Glutamatergic neuron (in vitro differentiated cells): ENCODE measurements around the gene CFAP97D2. TPM values are rescaled to one million over a fixed set of nuclear protein-coding genes. Genes with fewer than 3 reads are reported as not detected.
"Not testable (repeated sequence)": the region's sequence is repeated elsewhere in the genome, so short reads cannot be mapped to it uniquely, and the experiment has no call there.

ENCODE experiments used
- DNase-seq: peaks from one replicate; pipeline ENCODE4 v3.0.0; 2022
- H3K27ac Mint-ChIP-seq: one replicate; pipeline ENCODE4 v1.8.0; 2020; ENCODE audit warnings: mild to moderate bottlenecking, mixed read lengths, inconsistent platforms; ENCODE audit not compliant: unreplicated experiment
- H3K27me3 Mint-ChIP-seq: one replicate; pipeline ENCODE4 v1.8.0; 2020; ENCODE audit warnings: mild to moderate bottlenecking, moderate library complexity, mixed read lengths, inconsistent platforms; ENCODE audit not compliant: unreplicated experiment
- H3K36me3 Mint-ChIP-seq: one replicate; pipeline ENCODE4 v1.8.0; 2020; ENCODE audit warnings: mild to moderate bottlenecking, mixed read lengths, inconsistent platforms; ENCODE audit not compliant: unreplicated experiment
- H3K4me1 Mint-ChIP-seq: one replicate; pipeline ENCODE4 v1.8.0; 2020; ENCODE audit warnings: mild to moderate bottlenecking, low read depth, mixed read lengths, inconsistent platforms; ENCODE audit not compliant: unreplicated experiment
- H3K4me3 Mint-ChIP-seq: one replicate; pipeline ENCODE4 v1.8.0; 2020; ENCODE audit warnings: mild to moderate bottlenecking, mixed read lengths, inconsistent platforms; ENCODE audit not compliant: unreplicated experiment
- H3K9me3 Mint-ChIP-seq: one replicate; pipeline ENCODE4 v1.8.0; 2020; ENCODE audit warnings: mild to moderate bottlenecking, moderate library complexity, mixed read lengths, inconsistent platforms; ENCODE audit not compliant: unreplicated experiment
- total RNA-seq: library from RNA; stranded (reverse); fragmentation: NEBNext Ultra II Directional; extraction: Animal tissue kit (Norgen Biotek cat#: 25700); gene quantifications from one replicate; pipeline ENCODE4 v1.2.1, GENCODE V29; 2021; ENCODE audit not compliant: unreplicated experiment
- TF ChIP-seq, protein P1 (sequence below): fragments of 200-600 bp; sonication (generic); IDR thresholded peaks from one replicate; pipeline ENCODE4 v1.5.0; 2021; ENCODE audit not compliant: partially characterized antibody, unreplicated experiment

CFAP97D2 gene
- total RNA-seq, 1 donor from 2014 or later, result not detected

- Mint-ChIP-seq H3K36me3 (no peaks in the 10 kb centered on the region), H3K4me1 (peaks cover 3% of the 10 kb centered on the region), H3K4me3 (no peak overlapping the region), H3K27me3 (peaks cover 2% of the 10 kb centered on the region), H3K9me3 (peaks cover 5% of the 10 kb centered on the region), H3K27ac (no peak overlapping the region)
- TF ChIP-seq, protein P1, sequence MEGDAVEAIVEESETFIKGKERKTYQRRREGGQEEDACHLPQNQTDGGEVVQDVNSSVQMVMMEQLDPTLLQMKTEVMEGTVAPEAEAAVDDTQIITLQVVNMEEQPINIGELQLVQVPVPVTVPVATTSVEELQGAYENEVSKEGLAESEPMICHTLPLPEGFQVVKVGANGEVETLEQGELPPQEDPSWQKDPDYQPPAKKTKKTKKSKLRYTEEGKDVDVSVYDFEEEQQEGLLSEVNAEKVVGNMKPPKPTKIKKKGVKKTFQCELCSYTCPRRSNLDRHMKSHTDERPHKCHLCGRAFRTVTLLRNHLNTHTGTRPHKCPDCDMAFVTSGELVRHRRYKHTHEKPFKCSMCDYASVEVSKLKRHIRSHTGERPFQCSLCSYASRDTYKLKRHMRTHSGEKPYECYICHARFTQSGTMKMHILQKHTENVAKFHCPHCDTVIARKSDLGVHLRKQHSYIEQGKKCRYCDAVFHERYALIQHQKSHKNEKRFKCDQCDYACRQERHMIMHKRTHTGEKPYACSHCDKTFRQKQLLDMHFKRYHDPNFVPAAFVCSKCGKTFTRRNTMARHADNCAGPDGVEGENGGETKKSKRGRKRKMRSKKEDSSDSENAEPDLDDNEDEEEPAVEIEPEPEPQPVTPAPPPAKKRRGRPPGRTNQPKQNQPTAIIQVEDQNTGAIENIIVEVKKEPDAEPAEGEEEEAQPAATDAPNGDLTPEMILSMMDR, result no peak
- no peak for DNase-seq
These were observed 17.6 kb downstream of the CFAP97D2 start for GRCh38 chr13:114196629-114197028.

DNA sequence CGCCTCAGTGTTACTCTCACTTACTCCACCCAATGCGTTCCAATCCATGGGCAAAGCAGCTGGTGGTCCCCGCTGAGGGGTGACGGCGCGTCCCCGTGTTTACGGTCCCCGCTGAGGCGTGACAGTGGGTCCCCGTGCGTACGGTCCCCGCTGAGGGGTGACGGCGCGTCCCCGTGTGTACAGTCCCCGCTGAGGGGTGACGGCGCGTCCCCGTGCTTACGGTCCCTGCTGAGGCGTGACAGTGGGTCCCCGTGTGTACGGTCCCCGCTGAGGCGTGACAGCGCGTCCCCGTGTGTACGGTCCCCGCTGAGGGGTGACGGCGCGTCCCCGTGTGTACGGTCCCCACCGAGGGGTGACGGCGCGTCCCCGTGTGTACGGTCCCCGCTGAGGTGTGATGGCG lies 19.5 kb downstream of the CFAP97D2 start:
- TF ChIP-seq, protein P1, result no peak
- Mint-ChIP-seq H3K4me1 (peaks cover 3% of the 10 kb centered on the region), H3K27ac (no peak overlapping the region), H3K4me3 (no peak overlapping the region), H3K27me3 (peaks cover 2% of the 10 kb centered on the region), H3K36me3 (peaks cover 3% of the 10 kb centered on the region), H3K9me3 (peaks cover 3% of the 10 kb centered on the region)
- DNase-seq, result no peak

- not testable (repeated sequence) for H3K9me3 Mint-ChIP-seq, DNase-seq, H3K36me3 Mint-ChIP-seq
These were observed 20.5 kb downstream of the CFAP97D2 start for GRCh38 chr13:114199526-114199925.

GRCh38 chr13:114199954-114200353 lies 20.9 kb downstream of the CFAP97D2 start:
- no peak for DNase-seq
- Mint-ChIP-seq H3K9me3 (peaks cover 3% of the 10 kb centered on the region), H3K27me3 (peaks cover 2% of the 10 kb centered on the region), H3K4me3 (peak overlapping the region; percentile 46), H3K27ac (no peak overlapping the region), H3K4me1 (peaks cover 3% of the 10 kb centered on the region), H3K36me3 (peaks cover 3% of the 10 kb centered on the region)
- TF ChIP-seq, protein P1, result no peak

More at GRCh38 chr13:114199526-114199925, 20.5 kb downstream of the CFAP97D2 start:
- not testable (repeated sequence) for H3K27ac Mint-ChIP-seq, H3K4me1 Mint-ChIP-seq, H3K4me3 Mint-ChIP-seq, H3K27me3 Mint-ChIP-seq

GRCh38 chr13:114200399-114200911 lies 21.4 kb downstream of the CFAP97D2 start:
- Mint-ChIP-seq H3K27me3 (peaks cover 2% of the 10 kb centered on the region), H3K4me1 (no peaks in the 10 kb centered on the region), H3K36me3 (peaks cover 3% of the 10 kb centered on the region), H3K4me3 (peak overlapping the region; percentile 46), H3K9me3 (peaks cover 3% of the 10 kb centered on the region), H3K27ac (no peak overlapping the region)
- no peak for DNase-seq
- TF ChIP-seq, protein P1, result no peak
